ENCODE data around the gene NOB1.

GRCh38 chr16:69799611-69800031 lies 44.9 kb upstream of the NOB1 start:
- TF ChIP-seq EP300 (IDR thresholded peaks at IDR 0.05) (no peak), USF2 (IDR thresholded peaks at IDR 0.05) (no peak), CTCF (IDR thresholded peaks at IDR 0.05) (no peak), ESRRA (IDR thresholded peaks at IDR 0.05; ENCODE audit: borderline replicate concordance, low read length) (no peak), TP53 (CRISPR knock-in tag; IDR thresholded peaks at IDR 0.05) (no peak), HDAC2 (IDR thresholded peaks at IDR 0.05) (no peak), CBX8 (IDR thresholded peaks at IDR 0.05) (no peak), POLR2A (IDR thresholded peaks at IDR 0.05; ENCODE audit: low read length) (no peak), JUN (IDR thresholded peaks at IDR 0.05) (no peak), PBX3 (IDR thresholded peaks at IDR 0.05) (no peak)
